Measurements from ENCODE around the gene MICAL2. TPM values are rescaled to one million over a fixed set of nuclear protein-coding genes. Genes with fewer than 3 reads are reported as not detected.

Gene MICAL2
- total and polyA plus RNA-seq, 2 of the 8 experiments (the other 6 are each of a cell fraction or from before 2014, with no cell fraction given), result 1.3 to 4.1 TPM

DNA sequence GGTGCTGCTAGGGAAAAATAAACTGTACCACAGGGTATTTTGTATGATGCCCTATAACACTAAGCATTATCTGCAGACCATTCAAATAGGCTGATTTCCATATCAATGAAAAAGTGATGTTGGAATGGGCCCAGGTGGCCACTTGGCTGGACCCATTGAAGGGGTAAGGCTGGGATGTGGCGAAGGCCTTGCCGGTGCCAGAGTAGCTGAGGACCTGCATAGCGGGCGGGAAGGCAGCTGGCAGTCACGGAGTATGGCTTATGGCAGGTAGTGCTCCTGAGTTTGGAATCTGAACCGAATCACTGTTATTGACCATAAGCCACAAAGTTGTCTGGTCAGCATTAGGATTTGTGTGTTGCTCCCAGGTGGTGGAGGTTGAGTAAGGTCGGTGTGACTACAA, 131.0 kb downstream of the MICAL2 start (continued):
- TF ChIP-seq, protein P1, sequence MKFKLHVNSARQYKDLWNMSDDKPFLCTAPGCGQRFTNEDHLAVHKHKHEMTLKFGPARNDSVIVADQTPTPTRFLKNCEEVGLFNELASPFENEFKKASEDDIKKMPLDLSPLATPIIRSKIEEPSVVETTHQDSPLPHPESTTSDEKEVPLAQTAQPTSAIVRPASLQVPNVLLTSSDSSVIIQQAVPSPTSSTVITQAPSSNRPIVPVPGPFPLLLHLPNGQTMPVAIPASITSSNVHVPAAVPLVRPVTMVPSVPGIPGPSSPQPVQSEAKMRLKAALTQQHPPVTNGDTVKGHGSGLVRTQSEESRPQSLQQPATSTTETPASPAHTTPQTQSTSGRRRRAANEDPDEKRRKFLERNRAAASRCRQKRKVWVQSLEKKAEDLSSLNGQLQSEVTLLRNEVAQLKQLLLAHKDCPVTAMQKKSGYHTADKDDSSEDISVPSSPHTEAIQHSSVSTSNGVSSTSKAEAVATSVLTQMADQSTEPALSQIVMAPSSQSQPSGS (IDR thresholded peaks at IDR 0.05; ENCODE audit: low read length), result no peak
- TF ChIP-seq ZNF274 (IDR thresholded peaks at IDR 0.05; ENCODE audit: borderline replicate concordance, extremely low read depth, low read length), result no peak

Data from H1 (cell line).